Esophagus squamous epithelium (tissue), 4 donors: ENCODE results near the gene GRAMD2B.

Experiments used
- POLR2A ChIP-seq, 4 donors: fragments of 450-650 bp; IDR thresholded peaks; one replicate each; pipeline ENCODE4 v1.6.1; 2017; ENCODE audit warnings: antibody characterized with exemption in 4 of 4, mild to moderate bottlenecking in 4 of 4, moderate library complexity in 3 of 4
- TF ChIP-seq, protein P1 (sequence below), 6 experiments: fragments of 450-650 bp in 4 of 6; fragments of 200-600 bp in 2 of 6; sonication (generic) in 2 of 6; IDR thresholded peaks; one replicate each; pipeline ENCODE4 v1.5.1; 2016 to 2019; ENCODE audit warnings: antibody characterized with exemption in 6 of 6, mild to moderate bottlenecking in 4 of 6, moderate library complexity in 4 of 6

DNA sequence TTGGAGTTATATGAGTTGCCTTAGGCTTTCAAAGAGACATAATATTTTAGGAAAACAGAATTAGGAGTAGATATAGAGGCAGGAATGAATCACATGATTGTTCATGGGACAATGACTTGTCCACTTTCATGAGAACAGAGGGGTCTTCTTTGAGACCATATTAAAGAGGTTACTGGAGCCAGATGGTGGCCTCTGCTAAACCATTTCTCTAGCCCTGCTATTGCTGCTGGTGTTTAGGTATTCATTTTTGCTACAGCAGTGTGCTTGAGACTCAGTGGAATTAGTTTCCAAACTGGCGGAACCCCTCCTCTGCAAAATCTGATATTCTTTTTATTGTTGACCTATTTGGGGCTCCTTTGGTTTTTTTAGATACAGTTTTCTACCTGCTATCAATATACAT is 31.3 kb downstream of the GRAMD2B start:
- no peak for TF ChIP-seq POLR2A (IDR thresholded peaks at IDR 0.05)
- TF ChIP-seq, protein P1, sequence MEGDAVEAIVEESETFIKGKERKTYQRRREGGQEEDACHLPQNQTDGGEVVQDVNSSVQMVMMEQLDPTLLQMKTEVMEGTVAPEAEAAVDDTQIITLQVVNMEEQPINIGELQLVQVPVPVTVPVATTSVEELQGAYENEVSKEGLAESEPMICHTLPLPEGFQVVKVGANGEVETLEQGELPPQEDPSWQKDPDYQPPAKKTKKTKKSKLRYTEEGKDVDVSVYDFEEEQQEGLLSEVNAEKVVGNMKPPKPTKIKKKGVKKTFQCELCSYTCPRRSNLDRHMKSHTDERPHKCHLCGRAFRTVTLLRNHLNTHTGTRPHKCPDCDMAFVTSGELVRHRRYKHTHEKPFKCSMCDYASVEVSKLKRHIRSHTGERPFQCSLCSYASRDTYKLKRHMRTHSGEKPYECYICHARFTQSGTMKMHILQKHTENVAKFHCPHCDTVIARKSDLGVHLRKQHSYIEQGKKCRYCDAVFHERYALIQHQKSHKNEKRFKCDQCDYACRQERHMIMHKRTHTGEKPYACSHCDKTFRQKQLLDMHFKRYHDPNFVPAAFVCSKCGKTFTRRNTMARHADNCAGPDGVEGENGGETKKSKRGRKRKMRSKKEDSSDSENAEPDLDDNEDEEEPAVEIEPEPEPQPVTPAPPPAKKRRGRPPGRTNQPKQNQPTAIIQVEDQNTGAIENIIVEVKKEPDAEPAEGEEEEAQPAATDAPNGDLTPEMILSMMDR (IDR thresholded peaks at IDR 0.05), result no peak
